HK-2 (cell line): ENCODE measurements around the gene CLASP1.

ENCODE experiments used
- DNase-seq: peaks from one replicate; pipeline ENCODE4 v3.0.0-alpha.2; 2018; ENCODE audit not compliant: unreplicated experiment

The CLASP1 gene

GRCh38 chr2:121541495-121541894, 107.8 kb downstream of the CLASP1 start:
- DNase-seq = no peak

- no peak for DNase-seq
Observed at GRCh38 chr2:121539750-121540469, 109.4 kb downstream of the CLASP1 start.

GRCh38 chr2:121536850-121537557, 112.3 kb downstream of the CLASP1 start:
- DNase-seq = no peak

- no peak for DNase-seq
Observed at GRCh38 chr2:121536347-121536746, 112.9 kb downstream of the CLASP1 start.

GRCh38 chr2:121534007-121534406, 115.3 kb downstream of the CLASP1 start:
- no peak for DNase-seq

- DNase-seq = no peak
Observed at GRCh38 chr2:121532894-121533293, 116.4 kb downstream of the CLASP1 start.

- no peak for DNase-seq
Observed at GRCh38 chr2:121532347-121532766, 116.9 kb downstream of the CLASP1 start.

GRCh38 chr2:121530212-121530705, 119.0 kb downstream of the CLASP1 start:
- DNase-seq = peak; percentile 84

GRCh38 chr2:121529439-121530211, 119.6 kb downstream of the CLASP1 start:
- DNase-seq = no peak

- DNase-seq = no peak
Observed at GRCh38 chr2:121527009-121527682, 122.1 kb downstream of the CLASP1 start.

GRCh38 chr2:121524685-121525425, 124.4 kb downstream of the CLASP1 start:
- no peak for DNase-seq

GRCh38 chr2:121521359-121521758, 127.9 kb downstream of the CLASP1 start:
- DNase-seq = no peak

- DNase-seq = no peak
Observed at GRCh38 chr2:121520641-121520994, 128.6 kb downstream of the CLASP1 start.

GRCh38 chr2:121519732-121520640, 129.3 kb downstream of the CLASP1 start:
- no peak for DNase-seq

- no peak for DNase-seq
Observed at GRCh38 chr2:121519153-121519552, 130.1 kb downstream of the CLASP1 start.

GRCh38 chr2:121513597-121514333, 135.5 kb downstream of the CLASP1 start:
- DNase-seq = no peak

GRCh38 chr2:121510857-121511256, 138.4 kb downstream of the CLASP1 start:
- DNase-seq = no peak

GRCh38 chr2:121506621-121507020, 142.6 kb downstream of the CLASP1 start:
- DNase-seq = no peak

GRCh38 chr2:121505986-121506586, 143.2 kb downstream of the CLASP1 start:
- no peak for DNase-seq
